Measurements from ENCODE around the gene CDNF.
A peak's percentile ranks its signal among the peaks of the same experiment; 100 is the strongest.

CDNF gene

GRCh38 chr10:14837757-14838581 lies at the start of gene CDNF, which contains the start of the genes HSPA14 and MSANTD7:
Gene CDNF, minus strand, starts transcription at chr10:14838037. Its CDS starts 91 bp downstream, at chr10:14837946.
Gene HSPA14, plus strand, starts transcription at chr10:14838306. Its CDS starts 97 bp downstream, at chr10:14838403.
Gene MSANTD7, plus strand, starts transcription at chr10:14838306. Its CDS starts 3,979 bp downstream, at chr10:14842285.
- Histone ChIP-seq H3K27ac (ENCODE audit: poor library complexity, severe bottlenecking) (peak within 1 kb of the TSS; percentile 62), H3K4me1 (ENCODE audit: insufficient read depth, poor library complexity, severe bottlenecking) (peaks cover 7% of the 10 kb centered on the region), H3K36me3 (ENCODE audit: low read depth) (peaks cover 31% of the 10 kb centered on the region), H3K9me3 (ENCODE audit: severe bottlenecking) (no peaks in the 10 kb centered on the region), H3K27me3 (ENCODE audit: insufficient read depth, poor library complexity, severe bottlenecking) (no peaks in the 10 kb centered on the region), H3K4me3 (ENCODE audit: severe bottlenecking) (peak within 1 kb of the TSS; percentile 85)
- no peak for TF ChIP-seq CTCF (IDR thresholded peaks at IDR 0.05; ENCODE audit: poor library complexity, severe bottlenecking)
- peak; percentile 97 for DNase-seq (ENCODE audit: low spot score)
- ATAC-seq (ENCODE audit: low read depth): peak; percentile 96

GRCh38 chr10:14884082-14884481 lies 46.2 kb upstream of the CDNF start:
- H3K36me3 ChIP-seq (ENCODE audit: low read depth): peaks cover 44% of the 10 kb centered on the region

GRCh38 chr10:14880229-14880628 lies 42.4 kb upstream of the CDNF start:
- TF ChIP-seq CTCF (IDR thresholded peaks at IDR 0.05; ENCODE audit: poor library complexity, severe bottlenecking): no peak
- peaks cover 30% of the 10 kb centered on the region for H3K36me3 ChIP-seq (ENCODE audit: low read depth)
- DNase-seq (ENCODE audit: low spot score) (no peak), ATAC-seq (ENCODE audit: low read depth) (no peak)
- no peaks in the 10 kb centered on the region for H3K27me3 ChIP-seq (ENCODE audit: insufficient read depth, poor library complexity, severe bottlenecking)
- no peaks in the 10 kb centered on the region for H3K9me3 ChIP-seq (ENCODE audit: severe bottlenecking)
- H3K4me3 ChIP-seq (ENCODE audit: severe bottlenecking): peak overlapping the region; percentile 72
- H3K27ac ChIP-seq (ENCODE audit: poor library complexity, severe bottlenecking): peak overlapping the region; percentile 77
- peaks cover 15% of the 10 kb centered on the region for H3K4me1 ChIP-seq (ENCODE audit: insufficient read depth, poor library complexity, severe bottlenecking)

More at GRCh38 chr10:14884082-14884481, 46.2 kb upstream of the CDNF start:
- Histone ChIP-seq H3K4me1 (ENCODE audit: insufficient read depth, poor library complexity, severe bottlenecking) (peaks cover 10% of the 10 kb centered on the region), H3K27me3 (ENCODE audit: insufficient read depth, poor library complexity, severe bottlenecking) (no peaks in the 10 kb centered on the region), H3K27ac (ENCODE audit: poor library complexity, severe bottlenecking) (no peak overlapping the region), H3K9me3 (ENCODE audit: severe bottlenecking) (no peaks in the 10 kb centered on the region), H3K4me3 (ENCODE audit: severe bottlenecking) (no peak overlapping the region)
- DNase-seq (ENCODE audit: low spot score): no peak
- TF ChIP-seq CTCF (IDR thresholded peaks at IDR 0.05; ENCODE audit: poor library complexity, severe bottlenecking): no peak
- no peak for ATAC-seq (ENCODE audit: low read depth)

- H3K27ac ChIP-seq (ENCODE audit: poor library complexity, severe bottlenecking): peak overlapping the region; percentile 77
- peak overlapping the region; percentile 72 for H3K4me3 ChIP-seq (ENCODE audit: severe bottlenecking)
- no peaks in the 10 kb centered on the region for H3K27me3 ChIP-seq (ENCODE audit: insufficient read depth, poor library complexity, severe bottlenecking)
- H3K9me3 ChIP-seq (ENCODE audit: severe bottlenecking): no peaks in the 10 kb centered on the region
- ATAC-seq (ENCODE audit: low read depth): no peak
- TF ChIP-seq CTCF (IDR thresholded peaks at IDR 0.05; ENCODE audit: poor library complexity, severe bottlenecking): no peak
- DNase-seq (ENCODE audit: low spot score): no peak
- peaks cover 15% of the 10 kb centered on the region for H3K4me1 ChIP-seq (ENCODE audit: insufficient read depth, poor library complexity, severe bottlenecking)
- H3K36me3 ChIP-seq (ENCODE audit: low read depth): peaks cover 26% of the 10 kb centered on the region
Measured at GRCh38 chr10:14879928-14880193, 42.0 kb upstream of the CDNF start.
